GM23338 (cell line): ENCODE results near the gene NDUFA13. TPM values are rescaled to one million over a fixed set of nuclear protein-coding genes. Genes with fewer than 3 reads are reported as not detected.

Source experiments
- ATAC-seq: fragments of 200-7000 bp; cut with Tn5 transposase; 3 replicates; pipeline ENCODE4 v1.9.1; 2020
- DNase-seq: peaks from one replicate; pipeline ENCODE4 v3.0.0-alpha.2; 2015; ENCODE audit warnings: low spot score
- H2AFZ ChIP-seq: fragments of 200-600 bp; sonication (generic); 2 replicates; pipeline ENCODE4 v1.8.0; 2016; ENCODE audit warnings: antibody characterized with exemption, mild to moderate bottlenecking, moderate library complexity
- H3F3A ChIP-seq: fragments of 200-600 bp; sonication (generic); replicated peaks from 2 replicates; pipeline ENCODE4 v1.8.0; 2017; ENCODE audit warnings: antibody characterized with exemption, mixed run types, low read depth
- H3K27ac ChIP-seq: fragments of 200-600 bp; sonication (generic); 2 replicates; pipeline ENCODE4 v1.6.1; 2016; ENCODE audit warnings: low read depth
- H3K27me3 ChIP-seq: fragments of 200-600 bp; sonication (generic); 2 replicates; pipeline ENCODE4 v1.8.0; 2016; ENCODE audit warnings: mild to moderate bottlenecking, mixed run types, moderate library complexity; ENCODE audit not compliant: insufficient read depth
- H3K36me3 ChIP-seq: fragments of 200-600 bp; sonication (generic); 2 replicates; pipeline ENCODE4 v1.8.0; 2016; ENCODE audit warnings: mild to moderate bottlenecking; ENCODE audit not compliant: insufficient read depth
- H3K4me1 ChIP-seq: fragments of 200-600 bp; sonication (generic); 2 replicates; pipeline ENCODE4 v1.8.0; 2016; ENCODE audit warnings: mild to moderate bottlenecking, moderate library complexity; ENCODE audit not compliant: insufficient read depth
- H3K4me2 ChIP-seq: fragments of 200-600 bp; sonication (generic); 2 replicates; pipeline ENCODE4 v1.7.1; 2017; ENCODE audit warnings: mixed run types
- H3K4me3 ChIP-seq: fragments of 200-600 bp; sonication (generic); 2 replicates; pipeline ENCODE4 v1.6.1; 2016; ENCODE audit warnings: mixed run types
- H3K79me2 ChIP-seq: fragments of 200-600 bp; sonication (generic); replicated peaks from 2 replicates; pipeline ENCODE4 v1.8.0; 2017; ENCODE audit warnings: mild to moderate bottlenecking; ENCODE audit not compliant: insufficient read depth
- H3K9me2 ChIP-seq: fragments of 200-600 bp; sonication (generic); 2 replicates; pipeline ENCODE4 v1.8.0; 2017; ENCODE audit not compliant: insufficient read depth
- H4K20me1 ChIP-seq: fragments of 200-600 bp; sonication (generic); replicated peaks from 2 replicates; pipeline ENCODE4 v1.8.0; 2017; ENCODE audit warnings: mild to moderate bottlenecking; ENCODE audit not compliant: insufficient read depth
- H3K27ac Mint-ChIP-seq: 2 replicates; pipeline ENCODE4 v1.8.0; 2020; ENCODE audit warnings: inconsistent platforms, mild to moderate bottlenecking, moderate library complexity, mixed read lengths
- H3K27me3 Mint-ChIP-seq: 3 replicates; pipeline ENCODE4 v1.8.0; 2022; ENCODE audit warnings: low read depth, mild to moderate bottlenecking, moderate library complexity, mixed read lengths, inconsistent platforms; ENCODE audit not compliant: insufficient read depth, poor library complexity
- H3K36me3 Mint-ChIP-seq: 3 replicates; pipeline ENCODE4 v1.8.0; 2021; ENCODE audit warnings: low read depth, mild to moderate bottlenecking, inconsistent platforms, moderate library complexity, mixed read lengths
- H3K4me1 Mint-ChIP-seq: 3 replicates; pipeline ENCODE4 v1.8.0; 2020; ENCODE audit warnings: mild to moderate bottlenecking, inconsistent platforms, mixed read lengths
- H3K4me3 Mint-ChIP-seq: 3 replicates; pipeline ENCODE4 v1.8.0; 2021; ENCODE audit warnings: moderate library complexity, mild to moderate bottlenecking, inconsistent platforms, mixed read lengths
- H3K9me3 Mint-ChIP-seq: 3 replicates; pipeline ENCODE4 v1.8.0; 2020; ENCODE audit warnings: moderate library complexity, mild to moderate bottlenecking, inconsistent platforms, mixed read lengths
- CREB1 ChIP-seq: fragments of 250-450 bp; sonication (Bioruptor Pico); IDR thresholded peaks from 2 replicates; pipeline ENCODE4 v1.5.0; 2020; ENCODE audit warnings: low read depth, mild to moderate bottlenecking, moderate library complexity
- EZH2 ChIP-seq: fragments of 200-600 bp; sonication (generic); IDR thresholded peaks from one replicate; pipeline ENCODE4 v1.8.0; 2017; ENCODE audit warnings: antibody characterized with exemption, mild to moderate bottlenecking, low read depth; ENCODE audit not compliant: unreplicated experiment
- NANOG ChIP-seq: IDR thresholded peaks from 2 replicates; pipeline ENCODE4 v1.6.1; 2016; ENCODE audit warnings: antibody characterized with exemption, borderline replicate concordance
- STAT1 ChIP-seq: IDR thresholded peaks from one replicate; pipeline ENCODE4 v1.6.1; 2016; ENCODE audit warnings: antibody characterized with exemption; ENCODE audit not compliant: unreplicated experiment
- ZNF331 ChIP-seq: fragments of 250-450 bp; sonication (Bioruptor Pico); IDR thresholded peaks from 2 replicates; pipeline ENCODE4 v1.5.0; 2020; ENCODE audit warnings: low read depth, mild to moderate bottlenecking, moderate library complexity
- polyA plus RNA-seq: library from polyadenylated mRNA; unstranded; fragments of >200 nt; fragmentation: Nextera tagmentation; extraction: Ambion mirVana; gene quantifications from 2 replicates; pipeline ENCODE4 v1.2.1, GENCODE V29; 2016
- total RNA-seq: library from RNA; depleted of rRNA; stranded (reverse); fragments of >200 nt; shearing (Covaris generic); gene quantifications from 2 replicates; pipeline ENCODE4 v1.2.3, GENCODE V29; 2014
- TF ChIP-seq, protein P1 (sequence below): fragments of 250-450 bp; sonication (Bioruptor Pico); IDR thresholded peaks from 2 replicates; pipeline ENCODE4 v1.5.0; 2020; ENCODE audit warnings: mild to moderate bottlenecking, moderate library complexity

Gene NDUFA13
- total and polyA plus RNA-seq, 2 experiments from 2014 or later: 143 to 598 TPM

DNA sequence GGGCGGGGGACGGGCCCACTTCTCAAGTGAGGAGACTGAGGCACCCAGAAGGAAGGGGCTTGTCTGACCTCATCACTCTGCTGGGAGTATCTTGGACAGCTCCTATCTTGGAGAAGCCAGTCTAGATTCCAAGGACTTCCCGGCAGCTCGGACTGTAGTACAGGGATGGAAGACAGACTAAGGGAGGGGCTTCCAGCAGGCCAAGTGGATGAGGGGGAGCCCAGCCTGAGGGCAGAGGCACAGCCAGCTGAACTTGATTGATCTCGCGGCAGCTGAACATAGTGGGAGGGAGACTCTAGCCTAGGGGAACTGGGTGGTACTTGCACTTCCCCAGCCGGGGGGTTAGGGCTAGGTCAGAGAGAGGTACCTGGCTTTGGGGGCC lies 22.8 kb downstream of the NDUFA13 start (continued):
- TF ChIP-seq, protein P1, sequence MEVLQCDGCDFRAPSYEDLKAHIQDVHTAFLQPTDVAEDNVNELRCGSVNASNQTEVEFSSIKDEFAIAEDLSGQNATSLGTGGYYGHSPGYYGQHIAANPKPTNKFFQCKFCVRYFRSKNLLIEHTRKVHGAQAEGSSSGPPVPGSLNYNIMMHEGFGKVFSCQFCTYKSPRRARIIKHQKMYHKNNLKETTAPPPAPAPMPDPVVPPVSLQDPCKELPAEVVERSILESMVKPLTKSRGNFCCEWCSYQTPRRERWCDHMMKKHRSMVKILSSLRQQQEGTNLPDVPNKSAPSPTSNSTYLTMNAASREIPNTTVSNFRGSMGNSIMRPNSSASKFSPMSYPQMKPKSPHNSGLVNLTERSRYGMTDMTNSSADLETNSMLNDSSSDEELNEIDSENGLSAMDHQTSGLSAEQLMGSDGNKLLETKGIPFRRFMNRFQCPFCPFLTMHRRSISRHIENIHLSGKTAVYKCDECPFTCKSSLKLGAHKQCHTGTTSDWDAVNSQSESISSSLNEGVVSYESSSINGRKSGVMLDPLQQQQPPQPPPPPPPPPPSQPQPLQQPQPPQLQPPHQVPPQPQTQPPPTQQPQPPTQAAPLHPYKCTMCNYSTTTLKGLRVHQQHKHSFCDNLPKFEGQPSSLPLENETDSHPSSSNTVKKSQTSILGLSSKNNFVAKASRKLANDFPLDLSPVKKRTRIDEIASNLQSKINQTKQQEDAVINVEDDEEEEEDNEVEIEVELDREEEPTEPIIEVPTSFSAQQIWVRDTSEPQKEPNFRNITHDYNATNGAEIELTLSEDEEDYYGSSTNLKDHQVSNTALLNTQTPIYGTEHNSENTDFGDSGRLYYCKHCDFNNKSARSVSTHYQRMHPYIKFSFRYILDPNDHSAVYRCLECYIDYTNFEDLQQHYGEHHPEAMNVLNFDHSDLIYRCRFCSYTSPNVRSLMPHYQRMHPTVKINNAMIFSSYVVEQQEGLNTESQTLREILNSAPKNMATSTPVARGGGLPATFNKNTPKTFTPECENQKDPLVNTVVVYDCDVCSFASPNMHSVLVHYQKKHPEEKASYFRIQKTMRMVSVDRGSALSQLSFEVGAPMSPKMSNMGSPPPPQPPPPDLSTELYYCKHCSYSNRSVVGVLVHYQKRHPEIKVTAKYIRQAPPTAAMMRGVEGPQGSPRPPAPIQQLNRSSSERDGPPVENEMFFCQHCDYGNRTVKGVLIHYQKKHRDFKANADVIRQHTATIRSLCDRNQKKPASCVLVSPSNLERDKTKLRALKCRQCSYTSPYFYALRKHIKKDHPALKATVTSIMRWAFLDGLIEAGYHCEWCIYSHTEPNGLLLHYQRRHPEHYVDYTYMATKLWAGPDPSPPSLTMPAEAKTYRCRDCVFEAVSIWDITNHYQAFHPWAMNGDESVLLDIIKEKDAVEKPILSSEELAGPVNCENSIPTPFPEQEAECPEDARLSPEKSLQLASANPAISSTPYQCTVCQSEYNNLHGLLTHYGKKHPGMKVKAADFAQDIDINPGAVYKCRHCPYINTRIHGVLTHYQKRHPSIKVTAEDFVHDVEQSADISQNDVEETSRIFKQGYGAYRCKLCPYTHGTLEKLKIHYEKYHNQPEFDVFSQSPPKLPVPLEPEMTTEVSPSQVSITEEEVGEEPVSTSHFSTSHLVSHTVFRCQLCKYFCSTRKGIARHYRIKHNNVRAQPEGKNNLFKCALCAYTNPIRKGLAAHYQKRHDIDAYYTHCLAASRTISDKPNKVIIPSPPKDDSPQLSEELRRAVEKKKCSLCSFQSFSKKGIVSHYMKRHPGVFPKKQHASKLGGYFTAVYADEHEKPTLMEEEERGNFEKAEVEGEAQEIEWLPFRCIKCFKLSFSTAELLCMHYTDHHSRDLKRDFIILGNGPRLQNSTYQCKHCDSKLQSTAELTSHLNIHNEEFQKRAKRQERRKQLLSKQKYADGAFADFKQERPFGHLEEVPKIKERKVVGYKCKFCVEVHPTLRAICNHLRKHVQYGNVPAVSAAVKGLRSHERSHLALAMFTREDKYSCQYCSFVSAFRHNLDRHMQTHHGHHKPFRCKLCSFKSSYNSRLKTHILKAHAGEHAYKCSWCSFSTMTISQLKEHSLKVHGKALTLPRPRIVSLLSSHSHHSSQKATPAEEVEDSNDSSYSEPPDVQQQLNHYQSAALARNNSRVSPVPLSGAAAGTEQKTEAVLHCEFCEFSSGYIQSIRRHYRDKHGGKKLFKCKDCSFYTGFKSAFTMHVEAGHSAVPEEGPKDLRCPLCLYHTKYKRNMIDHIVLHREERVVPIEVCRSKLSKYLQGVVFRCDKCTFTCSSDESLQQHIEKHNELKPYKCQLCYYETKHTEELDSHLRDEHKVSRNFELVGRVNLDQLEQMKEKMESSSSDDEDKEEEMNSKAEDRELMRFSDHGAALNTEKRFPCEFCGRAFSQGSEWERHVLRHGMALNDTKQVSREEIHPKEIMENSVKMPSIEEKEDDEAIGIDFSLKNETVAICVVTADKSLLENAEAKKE (CRISPR knock-in tag): no peak
- TF ChIP-seq ZNF331 (CRISPR knock-in tag): no peak

DNA sequence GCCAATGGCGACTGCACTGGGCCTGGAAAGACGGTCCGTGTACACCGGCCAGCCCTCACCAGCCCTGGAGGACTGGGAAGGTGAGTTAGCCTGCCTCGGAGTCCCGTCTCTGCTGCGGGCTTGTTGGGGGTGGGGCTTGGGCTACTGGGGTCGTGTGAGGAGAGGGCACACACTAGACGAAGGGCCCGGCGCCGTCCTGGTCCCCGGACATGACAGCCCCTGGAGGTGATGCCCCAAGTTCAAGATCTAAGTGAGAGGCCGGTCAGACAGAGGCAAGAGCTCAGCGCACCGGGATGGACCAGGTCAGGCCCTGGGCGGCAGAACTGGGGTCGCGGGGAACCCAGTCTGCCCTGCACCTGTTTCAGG lies 23.7 kb downstream of the NDUFA13 start:
- H3K4me1 ChIP-seq: peaks cover 5% of the 10 kb centered on the region; the same call in 1 of the 2 replicates
- peaks cover 30% of the 10 kb centered on the region for H3K27me3 ChIP-seq
- no peak for ATAC-seq
- H3K36me3 ChIP-seq: no peaks in the 10 kb centered on the region
- no peaks in the 10 kb centered on the region for H3K79me2 ChIP-seq
- 0 out of 2 replicates have a peak, but pooled peaks cover 5% of the 10 kb centered on the region for H4K20me1 ChIP-seq
- peak; percentile 41 for DNase-seq
- H3K4me1 Mint-ChIP-seq: peaks cover 8% of the 10 kb centered on the region; the same call in 2 of the 3 replicates
- H3K9me2 ChIP-seq: no peaks in the 10 kb centered on the region
- no peak overlapping the region for H3K4me3 Mint-ChIP-seq
- H3K36me3 Mint-ChIP-seq: no peaks in the 10 kb centered on the region; the same call in 2 of the 3 replicates
- H3F3A ChIP-seq: peaks cover 15% of the 10 kb centered on the region; the same call in 1 of the 2 replicates
- no peak overlapping the region for H2AFZ ChIP-seq
- 0 out of 2 replicates have a peak overlapping the region, but pooled peaks have one; percentile 13 for H3K4me3 ChIP-seq
- TF ChIP-seq ZNF331 (CRISPR knock-in tag) (no peak), STAT1 (no peak), CREB1 (CRISPR knock-in tag) (no peak), EZH2 (no peak), NANOG (no peak)
- TF ChIP-seq, protein P1 (CRISPR knock-in tag): no peak
- peaks cover 26% of the 10 kb centered on the region for H3K27me3 Mint-ChIP-seq
- no peak overlapping the region for H3K27ac ChIP-seq
- H3K27ac Mint-ChIP-seq: no peak overlapping the region
- no peaks in the 10 kb centered on the region for H3K9me3 Mint-ChIP-seq
- H3K4me2 ChIP-seq: peak overlapping the region; percentile 43; the same call in 1 of the 2 replicates
